GM21381 (cell line): ENCODE results near the gene TNS1.

Experiments used
- ATAC-seq: cut with Tn5 transposase; IDR thresholded peaks from one replicate; pipeline ENCODE4 v1.9.1; 2021; ENCODE audit warnings: mild to moderate bottlenecking, moderate library complexity; ENCODE audit not compliant: unreplicated experiment

TNS1 gene

GRCh38 chr2:217880891-217881290, 121.9 kb downstream of the TNS1 start:
- no peak for ATAC-seq

- no peak for ATAC-seq
Measured at GRCh38 chr2:217880287-217880889, 122.4 kb downstream of the TNS1 start.

- no peak for ATAC-seq
Measured at GRCh38 chr2:217878915-217879590, 123.7 kb downstream of the TNS1 start.

DNA sequence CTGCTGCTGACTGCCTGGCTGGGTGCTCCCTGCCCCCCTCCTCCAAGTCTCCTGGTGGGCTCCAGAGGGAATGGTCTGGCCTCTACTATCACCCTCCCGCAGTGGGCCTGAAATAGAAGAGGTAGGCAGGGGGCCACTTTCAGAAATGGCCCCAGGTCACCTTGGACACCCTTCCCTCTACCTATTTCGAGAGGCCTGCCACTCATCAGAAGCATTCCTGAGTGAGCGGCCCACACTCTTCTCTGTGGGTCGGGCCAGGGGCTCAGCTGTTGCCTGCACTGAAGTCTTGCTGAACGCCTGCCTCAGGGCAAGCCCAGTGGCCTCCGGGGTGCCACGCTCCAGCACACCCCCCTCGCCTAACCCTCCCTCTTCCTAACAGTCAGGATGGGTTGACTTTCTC, 124.9 kb downstream of the TNS1 start:
- ATAC-seq, result no peak

DNA sequence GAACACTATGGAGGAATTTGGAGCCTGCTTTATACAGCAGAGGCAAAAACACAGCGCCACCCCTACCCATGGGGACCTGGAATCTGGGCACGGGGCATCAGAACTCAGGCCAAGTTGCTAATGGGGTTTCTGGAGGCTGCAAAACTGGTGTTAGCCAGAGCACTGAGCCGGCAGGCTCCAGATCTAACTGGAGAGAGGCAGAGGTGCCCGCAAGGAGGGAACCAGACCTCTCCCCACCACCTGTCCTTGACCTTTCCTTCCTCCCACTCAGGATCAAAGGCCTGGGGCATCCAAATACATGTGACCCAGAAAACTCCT, 126.6 kb downstream of the TNS1 start:
- no peak for ATAC-seq

- no peak for ATAC-seq
Measured at GRCh38 chr2:217875556-217876252, 127.1 kb downstream of the TNS1 start.

- ATAC-seq, result no peak
Measured at GRCh38 chr2:217875138-217875537, 127.7 kb downstream of the TNS1 start.

DNA sequence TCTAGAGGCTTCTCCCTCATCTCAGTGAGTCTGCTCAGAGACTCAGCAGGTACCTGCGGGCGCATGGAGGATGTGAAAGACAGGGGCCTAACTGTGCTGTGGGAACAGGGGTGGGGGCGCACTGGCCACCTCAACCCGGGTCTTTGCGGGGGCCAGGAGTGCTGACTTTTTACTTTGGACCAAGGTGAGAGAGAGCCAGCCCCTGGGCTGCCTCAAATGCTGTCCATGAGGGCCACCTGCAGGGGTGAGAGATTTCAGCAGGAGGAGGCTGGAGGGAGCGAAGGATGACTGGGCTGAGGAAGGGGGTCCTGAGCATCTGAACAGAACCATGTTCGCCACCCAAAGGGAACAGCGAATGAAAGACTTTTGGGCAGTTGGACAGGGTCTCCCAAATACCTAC, 129.4 kb downstream of the TNS1 start:
- no peak for ATAC-seq

DNA sequence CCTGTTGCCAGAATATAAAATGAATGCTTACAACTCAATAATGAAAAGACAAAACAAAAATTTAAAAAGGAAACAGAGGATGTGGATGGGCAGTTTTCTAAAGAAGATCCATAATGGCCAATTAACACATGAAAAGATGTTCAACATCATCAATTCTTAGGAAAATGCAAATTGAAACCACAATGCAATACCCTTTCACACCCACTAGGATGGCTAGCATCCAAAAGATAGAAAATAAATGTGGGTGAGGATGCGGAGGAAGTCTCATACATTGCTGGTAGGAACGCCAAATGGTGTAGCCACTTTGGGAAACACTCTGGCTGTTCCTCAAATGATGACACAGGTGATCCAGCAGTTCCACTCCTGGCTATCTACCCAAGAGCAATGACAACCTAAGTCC, 130.5 kb downstream of the TNS1 start:
- ATAC-seq, result no peak

GRCh38 chr2:217870528-217871011, 132.2 kb downstream of the TNS1 start:
- ATAC-seq, result no peak

DNA sequence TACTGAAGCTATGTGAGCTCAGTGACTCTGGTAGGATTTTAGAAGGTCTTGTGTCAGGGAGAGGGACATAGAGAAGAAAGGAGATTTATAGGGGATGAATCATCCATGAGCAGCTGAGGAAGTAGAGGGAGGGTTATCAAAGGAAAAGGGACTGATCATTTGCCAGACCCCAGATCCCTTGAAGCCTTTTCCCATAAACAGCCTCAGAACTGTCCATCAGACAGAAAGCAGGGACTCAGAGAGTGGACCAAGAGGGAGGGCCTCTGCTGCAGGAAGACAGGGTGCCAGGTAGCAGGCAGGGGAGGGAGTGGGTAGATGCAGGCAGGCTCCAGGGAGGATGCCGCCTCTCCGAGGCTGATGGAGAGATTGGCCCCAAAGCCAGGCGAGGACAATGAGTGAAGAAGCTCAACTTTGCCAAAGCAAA, 133.9 kb downstream of the TNS1 start:
- no peak for ATAC-seq

DNA sequence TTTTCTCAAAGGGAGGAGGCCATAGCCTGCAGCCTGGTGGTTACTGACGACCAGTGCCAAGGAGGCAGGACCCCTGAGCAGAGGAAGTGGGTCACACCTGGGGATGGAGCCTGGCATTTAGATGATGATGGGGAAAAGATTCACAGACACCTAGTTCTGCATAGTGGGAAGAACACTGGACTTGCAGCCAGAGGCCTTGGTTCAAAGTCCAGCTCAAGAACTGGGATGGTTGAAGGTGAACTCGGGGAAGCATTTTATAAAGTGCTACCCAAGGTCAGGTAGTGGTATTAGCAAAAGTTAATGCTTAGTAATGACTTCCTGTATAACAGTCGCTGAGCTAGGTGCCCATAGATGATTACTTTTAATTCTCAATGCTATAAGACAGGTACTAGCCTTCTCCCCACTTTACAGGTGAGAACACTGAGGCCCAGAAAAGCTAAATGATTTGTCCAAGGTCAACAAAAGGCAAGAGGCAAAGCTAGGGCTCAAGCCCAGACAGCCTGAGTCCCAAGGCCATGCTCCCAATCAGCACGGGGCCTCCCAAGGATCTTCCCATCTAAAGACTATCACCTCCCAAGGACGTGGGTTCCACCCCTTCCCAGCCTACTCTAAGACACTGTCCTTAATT, 134.4 kb downstream of the TNS1 start:
- no peak for ATAC-seq

DNA sequence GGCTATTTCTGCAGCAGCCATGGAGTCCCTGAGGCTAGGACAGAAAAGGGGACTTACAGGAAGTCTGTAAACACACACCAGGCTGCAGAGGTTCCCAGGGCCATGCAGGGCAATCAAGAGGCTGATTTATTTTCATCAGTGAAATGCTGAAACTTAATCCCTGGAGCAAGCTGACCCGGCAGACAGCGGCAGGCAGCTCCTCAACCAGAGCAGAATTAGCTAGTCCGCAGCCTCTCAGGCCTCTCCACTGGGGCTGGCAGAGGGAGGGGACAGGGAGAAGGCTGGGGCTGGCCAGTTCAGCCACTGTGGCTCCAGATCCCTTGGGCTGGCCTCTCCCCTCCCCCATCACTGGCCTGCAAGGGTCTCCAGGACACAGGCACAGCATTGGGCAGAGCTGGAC, 136.3 kb downstream of the TNS1 start:
- no peak for ATAC-seq

- no peak for ATAC-seq
Measured at GRCh38 chr2:217864963-217865772, 137.6 kb downstream of the TNS1 start.

DNA sequence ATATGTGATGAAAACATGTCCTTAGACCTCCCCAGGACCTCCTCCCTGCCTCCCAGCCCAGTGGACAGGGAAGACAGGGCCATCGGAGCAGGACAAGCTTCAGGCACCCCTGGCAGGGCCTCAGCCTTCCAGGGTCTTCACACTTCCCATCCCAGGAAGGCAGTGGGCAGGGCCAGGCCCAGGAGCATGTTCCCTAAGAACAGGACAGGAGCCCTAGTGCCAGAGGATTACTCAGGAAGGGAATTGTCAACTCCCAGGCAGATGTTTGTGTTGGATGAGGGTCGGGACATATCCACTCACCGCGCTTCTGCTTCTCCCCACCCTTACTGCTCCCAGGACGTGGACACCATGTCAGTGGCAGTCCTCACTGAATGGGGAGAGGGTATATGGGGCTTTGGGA, 138.9 kb downstream of the TNS1 start:
- no peak for ATAC-seq

GRCh38 chr2:217861334-217861877, 141.4 kb downstream of the TNS1 start:
- ATAC-seq, result no peak

GRCh38 chr2:217859926-217860325, 142.9 kb downstream of the TNS1 start:
- ATAC-seq, result no peak

- no peak for ATAC-seq
Measured at GRCh38 chr2:217858519-217859491, 144.0 kb downstream of the TNS1 start.
